Fibroblast of lung (primary cell): ENCODE measurements around the gene GIMAP8. TPM values are rescaled to one million over a fixed set of nuclear protein-coding genes. Genes with fewer than 3 reads are reported as not detected.

Experiments
- DNase-seq, 2 donors: peaks; one replicate each; pipeline versions ENCODE4 v3.0.0 to v3.0.0-alpha.2; 2010; ENCODE audit warnings: low read depth in 2 of 2
- H2AFZ ChIP-seq: 2 replicates; pipeline ENCODE4 v1.5.1; 2012; ENCODE audit warnings: low read length, control low read depth, inconsistent platforms
- H3K27ac ChIP-seq: 2 replicates; pipeline ENCODE4 v1.5.1; 2011; ENCODE audit warnings: low read length, control low read depth; ENCODE audit not compliant: insufficient read depth
- H3K27me3 ChIP-seq: 2 replicates; pipeline ENCODE4 v1.5.1; 2011; ENCODE audit warnings: mild to moderate bottlenecking, low read length; ENCODE audit not compliant: control insufficient read depth, insufficient read depth
- H3K36me3 ChIP-seq: 2 replicates; pipeline ENCODE4 v1.5.1; 2011; ENCODE audit warnings: low read length; ENCODE audit not compliant: control insufficient read depth, insufficient read depth
- H3K4me1 ChIP-seq: 2 replicates; pipeline ENCODE4 v1.5.1; 2011; ENCODE audit warnings: low read length; ENCODE audit not compliant: control insufficient read depth, insufficient read depth; ENCODE audit errors: extremely low read depth
- H3K4me2 ChIP-seq: 2 replicates; pipeline ENCODE4 v1.5.1; 2011; ENCODE audit warnings: low read length, control low read depth; ENCODE audit not compliant: insufficient read depth; ENCODE audit errors: extremely low read depth
- H3K4me3 ChIP-seq, 4 experiments: fragments of 200-600 bp in 1 of 4; sonication (generic) in 1 of 4; replicated peaks in 1 of 4; 2 replicates each; pipeline ENCODE4 v1.5.1; 2011 to 2016; ENCODE audit warnings: low read length in 4 of 4, low read depth in 3 of 4, mild to moderate bottlenecking in 3 of 4, control low read depth in 2 of 4, inconsistent platforms in 1 of 4, mixed read lengths in 1 of 4; ENCODE audit not compliant: insufficient read depth in 1 of 4; ENCODE audit errors: control extremely low read depth in 1 of 4
- H3K79me2 ChIP-seq: 2 replicates; pipeline ENCODE4 v1.5.1; 2012; ENCODE audit warnings: mild to moderate bottlenecking, low read length, inconsistent platforms; ENCODE audit not compliant: control insufficient read depth, insufficient read depth
- H3K9ac ChIP-seq: 2 replicates; pipeline ENCODE4 v1.5.1; 2011; ENCODE audit warnings: mild to moderate bottlenecking, low read length, control low read depth; ENCODE audit not compliant: insufficient read depth
- H3K9me3 ChIP-seq: 2 replicates; pipeline ENCODE4 v1.5.1; 2012; ENCODE audit warnings: low read depth, low read length; ENCODE audit not compliant: control insufficient read depth, insufficient read depth
- H4K20me1 ChIP-seq: 2 replicates; pipeline ENCODE4 v1.5.1; 2011; ENCODE audit warnings: low read length; ENCODE audit not compliant: control insufficient read depth, insufficient read depth; ENCODE audit errors: extremely low read depth
- EZH2 ChIP-seq: IDR thresholded peaks from 2 replicates; pipeline ENCODE4 v1.5.1; 2012; ENCODE audit warnings: low read length, control low read depth, mild to moderate bottlenecking; ENCODE audit errors: missing control alignments
- polyA plus RNA-seq, 2 donors: library from polyadenylated mRNA; depleted of rRNA in 1 of 2; stranded (reverse) in 1 of 2; unstranded in 1 of 2; fragments of >200 nt; gene quantifications; 2 replicates each; pipeline ENCODE4 v1.2.1, GENCODE V29; 2011 to 2012; ENCODE audit warnings: missing spikeins in 1 of 2
- total RNA-seq: library from RNA; depleted of rRNA; stranded (reverse); fragments of >200 nt; gene quantifications from 2 replicates; pipeline ENCODE4 v1.2.1, GENCODE V29; 2014
- TF ChIP-seq, protein P1 (sequence below), 2 donors: IDR thresholded peaks in 1 of 2; conservative IDR thresholded peaks in 1 of 2; 1 replicate in 1 of 2; 2 replicates in 1 of 2; pipeline ENCODE4 v1.5.1; 2011 to 2012; ENCODE audit warnings: low read length in 2 of 2, control low read depth in 1 of 2, inconsistent platforms in 1 of 2, low read depth in 1 of 2, mild to moderate bottlenecking in 1 of 2

Gene GIMAP8
- total and polyA plus RNA-seq, 2 donors (not counting 1 experiment from before 2014, with no cell fraction given), result under 0.01 TPM; not detected in 1

DNA sequence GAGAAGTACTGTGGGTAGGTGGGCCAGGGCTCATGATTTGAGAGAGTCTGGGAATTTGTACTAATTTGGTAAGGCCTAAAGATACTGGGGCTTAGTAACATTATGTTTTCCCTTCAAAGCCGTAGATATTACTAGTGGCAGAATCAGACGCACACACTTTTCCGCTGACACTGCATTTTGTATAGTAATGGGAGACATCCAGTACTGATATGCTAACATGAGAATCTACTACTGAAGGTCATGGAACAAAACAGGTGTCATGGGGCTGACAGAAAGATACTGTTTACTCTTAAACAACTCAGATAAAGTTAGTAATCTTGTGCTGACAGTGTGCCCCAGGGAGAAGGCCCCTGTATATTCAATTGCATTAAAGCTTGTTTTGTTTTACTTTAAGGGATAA lies 53.2 kb downstream of the GIMAP8 start:
- TF ChIP-seq, protein P1, sequence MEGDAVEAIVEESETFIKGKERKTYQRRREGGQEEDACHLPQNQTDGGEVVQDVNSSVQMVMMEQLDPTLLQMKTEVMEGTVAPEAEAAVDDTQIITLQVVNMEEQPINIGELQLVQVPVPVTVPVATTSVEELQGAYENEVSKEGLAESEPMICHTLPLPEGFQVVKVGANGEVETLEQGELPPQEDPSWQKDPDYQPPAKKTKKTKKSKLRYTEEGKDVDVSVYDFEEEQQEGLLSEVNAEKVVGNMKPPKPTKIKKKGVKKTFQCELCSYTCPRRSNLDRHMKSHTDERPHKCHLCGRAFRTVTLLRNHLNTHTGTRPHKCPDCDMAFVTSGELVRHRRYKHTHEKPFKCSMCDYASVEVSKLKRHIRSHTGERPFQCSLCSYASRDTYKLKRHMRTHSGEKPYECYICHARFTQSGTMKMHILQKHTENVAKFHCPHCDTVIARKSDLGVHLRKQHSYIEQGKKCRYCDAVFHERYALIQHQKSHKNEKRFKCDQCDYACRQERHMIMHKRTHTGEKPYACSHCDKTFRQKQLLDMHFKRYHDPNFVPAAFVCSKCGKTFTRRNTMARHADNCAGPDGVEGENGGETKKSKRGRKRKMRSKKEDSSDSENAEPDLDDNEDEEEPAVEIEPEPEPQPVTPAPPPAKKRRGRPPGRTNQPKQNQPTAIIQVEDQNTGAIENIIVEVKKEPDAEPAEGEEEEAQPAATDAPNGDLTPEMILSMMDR (conservative IDR thresholded peaks at IDR 0.05 in 1 of 2, IDR thresholded peaks at IDR 0.05 in 1 of 2; ENCODE audit: low read depth in 1 of 2, low read length in 2 of 2), result no peak
- no peak for TF ChIP-seq EZH2
- H3K79me2 ChIP-seq, result no peaks in the 10 kb centered on the region
- H3K36me3 ChIP-seq, result no peaks in the 10 kb centered on the region
- DNase-seq, result no peak
- no peaks in the 10 kb centered on the region for H3K27me3 ChIP-seq
- H4K20me1 ChIP-seq, result no peaks in the 10 kb centered on the region
- no peaks in the 10 kb centered on the region for H3K9me3 ChIP-seq
- no peak overlapping the region for H3K9ac ChIP-seq
- H3K4me1 ChIP-seq, result no peaks in the 10 kb centered on the region
- no peak overlapping the region for H2AFZ ChIP-seq
- H3K4me3 ChIP-seq, result no peak overlapping the region
- H3K27ac ChIP-seq, result no peak overlapping the region
- H3K4me2 ChIP-seq, result no peak overlapping the region

DNA sequence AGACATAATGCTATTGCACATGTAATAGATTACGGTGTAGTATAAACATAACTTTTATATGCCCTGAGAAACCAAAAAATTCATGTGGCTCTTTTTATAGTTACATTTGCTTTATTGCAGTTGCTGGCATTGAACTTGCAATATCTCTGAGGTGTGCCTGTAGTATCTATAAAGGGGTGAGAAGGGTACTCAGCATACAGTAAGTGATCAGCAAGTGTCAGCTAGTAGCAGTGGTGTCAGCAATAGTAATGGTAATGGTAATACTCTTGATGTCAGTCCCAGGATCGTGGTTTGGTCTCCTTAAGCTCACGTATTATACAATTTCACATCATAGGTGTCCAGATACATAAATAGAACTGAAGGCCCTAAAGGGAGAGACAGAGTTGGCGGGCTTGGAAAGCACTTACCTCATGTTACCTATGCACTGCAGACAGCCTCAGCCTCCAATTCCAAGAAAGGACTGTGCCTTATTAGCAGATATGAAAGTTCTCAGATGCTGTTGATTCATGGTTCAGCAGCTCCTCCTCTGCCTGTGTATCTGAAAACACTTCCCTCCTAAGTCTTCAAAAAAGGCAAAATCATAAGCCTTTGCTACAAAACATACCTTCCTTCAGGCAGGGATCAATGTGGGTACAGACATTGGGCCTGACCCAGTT lies 57.6 kb downstream of the GIMAP8 start:
- H3K27me3 ChIP-seq, result no peaks in the 10 kb centered on the region
- H3K9ac ChIP-seq, result no peak overlapping the region
- TF ChIP-seq, protein P1 (conservative IDR thresholded peaks at IDR 0.05 in 1 of 2, IDR thresholded peaks at IDR 0.05 in 1 of 2; ENCODE audit: low read depth in 1 of 2, low read length in 2 of 2), result no peak
- TF ChIP-seq EZH2, result no peak
- no peaks in the 10 kb centered on the region for H3K36me3 ChIP-seq
- H3K27ac ChIP-seq, result no peak overlapping the region
- H4K20me1 ChIP-seq, result no peaks in the 10 kb centered on the region
- H3K4me2 ChIP-seq, result no peak overlapping the region
- DNase-seq, result no peak
- no peaks in the 10 kb centered on the region for H3K9me3 ChIP-seq
- H3K4me1 ChIP-seq, result no peaks in the 10 kb centered on the region
- no peaks in the 10 kb centered on the region for H3K79me2 ChIP-seq
- no peak overlapping the region for H2AFZ ChIP-seq
- no peak overlapping the region for H3K4me3 ChIP-seq

DNA sequence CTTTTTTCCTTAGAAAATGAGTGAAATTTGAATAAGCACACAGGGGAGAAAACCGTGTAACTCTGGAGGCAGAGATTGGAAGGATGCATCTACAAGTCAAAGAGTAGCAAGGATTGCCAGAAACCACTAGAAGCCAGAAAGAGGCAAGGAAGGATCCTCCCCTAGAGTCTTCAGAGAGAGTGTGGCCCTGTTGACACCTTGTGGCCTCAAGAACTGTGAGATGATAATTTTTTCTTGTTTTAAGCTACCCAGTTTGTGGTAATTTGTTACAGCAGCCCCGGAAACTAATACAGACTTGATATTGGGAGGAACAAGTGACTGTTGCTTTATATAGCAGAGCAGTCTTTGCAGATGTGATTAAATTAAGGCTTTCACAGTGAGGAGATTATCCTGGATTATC lies 60.6 kb downstream of the GIMAP8 start:
- H4K20me1 ChIP-seq, result no peaks in the 10 kb centered on the region
- TF ChIP-seq EZH2, result no peak
- TF ChIP-seq, protein P1 (conservative IDR thresholded peaks at IDR 0.05 in 1 of 2, IDR thresholded peaks at IDR 0.05 in 1 of 2; ENCODE audit: low read depth in 1 of 2, low read length in 2 of 2), result no peak
- no peaks in the 10 kb centered on the region for H3K36me3 ChIP-seq
- DNase-seq, result no peak
- H3K4me1 ChIP-seq, result no peaks in the 10 kb centered on the region
- no peaks in the 10 kb centered on the region for H3K79me2 ChIP-seq
- H3K27me3 ChIP-seq, result no peaks in the 10 kb centered on the region
- H3K4me2 ChIP-seq, result no peak overlapping the region
- H3K4me3 ChIP-seq, result no peak overlapping the region
- no peaks in the 10 kb centered on the region for H3K9me3 ChIP-seq
- no peak overlapping the region for H2AFZ ChIP-seq
- H3K27ac ChIP-seq, result no peak overlapping the region
- no peak overlapping the region for H3K9ac ChIP-seq
